Right lobe of liver (tissue), 6 donors: ENCODE results near the gene JMJD8. TPM values are rescaled to one million over a fixed set of nuclear protein-coding genes. Genes with fewer than 3 reads are reported as not detected.
A peak's percentile ranks its signal among the peaks of the same experiment; 100 is the strongest.

Experiments used
- ATAC-seq, 4 donors: fragments of 200-7000 bp; cut with Tn5 transposase; one replicate each; pipeline ENCODE4 v1.9.1; 2020; ENCODE audit warnings: mild to moderate bottlenecking in 4 of 4, moderate library complexity in 4 of 4
- DNase-seq, 3 donors: peaks; one replicate each; pipeline ENCODE4 v3.0.0-alpha.2; 2020
- H3K27ac ChIP-seq, 3 donors: fragments of 200-600 bp; one replicate each; pipeline ENCODE4 v1.8.0; 2022
- H3K27me3 ChIP-seq, 2 donors: fragments of 200-600 bp; one replicate each; pipeline ENCODE4 v1.8.0; 2022
- H3K36me3 ChIP-seq, 4 donors: fragments of 200-600 bp; sonication (generic) in 1 of 4; one replicate each; pipeline versions ENCODE4 v1.5.1 to v1.8.0; 2017 to 2022; ENCODE audit warnings: control low read depth in 1 of 4
- H3K4me1 ChIP-seq, 4 donors: fragments of 200-600 bp; sonication (generic) in 1 of 4; one replicate each; pipeline versions ENCODE4 v1.5.1 to v1.8.0; 2017 to 2022; ENCODE audit warnings: control low read depth in 1 of 4
- H3K4me3 ChIP-seq, 3 donors: fragments of 200-600 bp; one replicate each; pipeline ENCODE4 v1.8.0; 2022
- H3K9me3 ChIP-seq, 4 donors: fragments of 200-600 bp; sonication (generic) in 1 of 4; one replicate each; pipeline versions ENCODE4 v1.5.1 to v1.8.0; 2017 to 2022; ENCODE audit warnings: control low read depth in 1 of 4
- CTCF ChIP-seq, 4 donors: fragments of 200-600 bp in 3 of 4; fragments of 450-650 bp in 1 of 4; IDR thresholded peaks; one replicate each; pipeline versions ENCODE4 v1.5.1 to v1.8.0; 2016 to 2022; ENCODE audit warnings: antibody characterized with exemption in 4 of 4, mild to moderate bottlenecking in 2 of 4
- POLR2A ChIP-seq: fragments of 450-650 bp; IDR thresholded peaks from one replicate; pipeline ENCODE4 v1.6.1; 2017; ENCODE audit warnings: antibody characterized with exemption, mild to moderate bottlenecking
- WGBS: methylation state at CpG from one replicate; pipeline ENCODE4 v1.1.6; 2018; ENCODE audit warnings: low coverage, low lambda C conversion rate; ENCODE audit not compliant: insufficient coverage; ENCODE audit errors: missing lambda C conversion rate; 5-methylcytosine and 5-hydroxymethylcytosine counted together
- intact Hi-C, 2 donors: fragments of 100-400 bp; cut with DNase I; formaldehyde crosslinking; loops; one replicate each; pipeline versions ENCODE4 v1.11.2 to v1.14.1; 2022
- total RNA-seq, 6 experiments: library from RNA; depleted of rRNA in 2 of 6; stranded (reverse); fragments of >200 nt in 2 of 6; fragmentation: NEBNext Ultra II Directional in 3 of 6; extraction: Animal tissue kit (Norgen Biotek cat#: 25700) in 3 of 6; gene quantifications; one replicate each; pipeline versions ENCODE4 v1.1.0 to v1.2.4, GENCODE V29; 2016 to 2023
- donor health status: DM: no; HTN: yes; CAD: no.
- donor health status: DM: no; HTN: no; CAD: no.
- donor health status: DM: no; HTN: no; CAD: no.
- donor health status: DM: no; HTN: yes; CAD: no.
- donor health status: DM: no; HTN: yes; CAD: no.

The JMJD8 gene
- total RNA-seq, 6 experiments from 2014 or later: 26.9 to 68.1 (median 36.9) TPM

GRCh38 chr16:645852-646678 is 38.1 kb downstream of the JMJD8 start:
- peaks cover 0 to 50% (median 17%) of the 10 kb centered on the region in 4 donors for H3K4me1 ChIP-seq
- TF ChIP-seq CTCF (IDR thresholded peaks at IDR 0.05) (no peak), POLR2A (no peak)
- H3K9me3 ChIP-seq: no peaks in the 10 kb centered on the region
- peak overlapping the region; percentile 9 to 88 (median 72) for H3K4me3 ChIP-seq
- no peaks in the 10 kb centered on the region for H3K27me3 ChIP-seq
- 21% methylated on average over 10 of the region's 32 CpGs for whole genome bisulfite sequencing
- no peaks in the 10 kb centered on the region for H3K36me3 ChIP-seq
- DNase-seq (peak; percentile 87 to 94 (median 88)), ATAC-seq (peak; percentile 13 to 41 (median 36))
- intact Hi-C loops: no loop called here
- peak overlapping the region in 2 of 3 donors; percentile 86 to 94 for H3K27ac ChIP-seq

GRCh38 chr16:644556-644955 is 39.6 kb downstream of the JMJD8 start:
- Histone ChIP-seq H3K36me3 (no peaks in the 10 kb centered on the region), H3K27ac (peak overlapping the region in 1 of 3 donors; percentile 22), H3K27me3 (no peaks in the 10 kb centered on the region), H3K4me3 (no peak overlapping the region), H3K4me1 (peaks cover 0 to 50% (median 14%) of the 10 kb centered on the region in 4 donors), H3K9me3 (no peaks in the 10 kb centered on the region)
- no peak for TF ChIP-seq POLR2A
- no peak for TF ChIP-seq CTCF (IDR thresholded peaks at IDR 0.05)
- intact Hi-C loops: no loop called here
- DNase-seq (no peak), ATAC-seq (no peak)
- WGBS: 79% methylated on average over 5 of the region's 12 CpGs

GRCh38 chr16:643050-643368 is 41.1 kb downstream of the JMJD8 start:
- WGBS: no CpG with 5 or more reads among the region's 13 CpGs
- no peaks in the 10 kb centered on the region for H3K27me3 ChIP-seq
- DNase-seq (no peak), ATAC-seq (no peak)
- intact Hi-C loops: no loop called here
- peak overlapping the region in 2 of 3 donors; percentile 80 to 92 for H3K27ac ChIP-seq
- H3K4me1 ChIP-seq: peaks cover 0 to 50% (median 14%) of the 10 kb centered on the region in 4 donors
- peak overlapping the region; percentile 74 to 93 (median 91) for H3K4me3 ChIP-seq
- no peaks in the 10 kb centered on the region for H3K36me3 ChIP-seq
- no peak for TF ChIP-seq POLR2A
- TF ChIP-seq CTCF (IDR thresholded peaks at IDR 0.05): no peak
- no peaks in the 10 kb centered on the region for H3K9me3 ChIP-seq

- H3K27me3 ChIP-seq: no peaks in the 10 kb centered on the region
- peak; percentile 6 for TF ChIP-seq POLR2A
- TF ChIP-seq CTCF (IDR thresholded peaks at IDR 0.05): no peak
- no peaks in the 10 kb centered on the region for H3K9me3 ChIP-seq
- ATAC-seq (peak; percentile 29 to 57 (median 50)), DNase-seq (peak; percentile 83 to 89 (median 87))
- H3K36me3 ChIP-seq: no peaks in the 10 kb centered on the region
- peak overlapping the region; percentile 80 to 92 (median 83) for H3K27ac ChIP-seq
- intact Hi-C loops: no loop called here
- peak overlapping the region; percentile 74 to 93 (median 91) for H3K4me3 ChIP-seq
- peaks cover 0 to 49% (median 11%) of the 10 kb centered on the region in 4 donors for H3K4me1 ChIP-seq
- WGBS: 3% methylated on average over 12 of the region's 72 CpGs
These were observed 41.7 kb downstream of the JMJD8 start for GRCh38 chr16:642189-643049.
